ACC112 (cell line): ENCODE results near the gene PRSS57.
"Not testable (repeated sequence)": the region's sequence is repeated elsewhere in the genome, so short reads cannot be mapped to it uniquely, and the experiment has no call there.

Experiments used
- H2AFZ ChIP-seq: fragments of 200-600 bp; sonication (generic); one replicate; pipeline ENCODE4 v1.6.0; 2017; ENCODE audit warnings: antibody characterized with exemption, low read length; ENCODE audit not compliant: unreplicated experiment
- H3K27ac ChIP-seq: fragments of 200-600 bp; sonication (generic); 2 replicates; pipeline ENCODE4 v1.5.1; 2014; ENCODE audit warnings: low read depth, mild to moderate bottlenecking, antibody characterized with exemption, low read length, moderate library complexity
- H3K27me3 ChIP-seq: fragments of 200-600 bp; sonication (generic); 2 replicates; pipeline ENCODE4 v1.6.1; 2014; ENCODE audit warnings: mild to moderate bottlenecking, antibody characterized with exemption, low read length, moderate library complexity, mixed read lengths; ENCODE audit not compliant: insufficient read depth
- H3K36me3 ChIP-seq: fragments of 200-600 bp; sonication (generic); 2 replicates; pipeline ENCODE4 v1.6.1; 2016; ENCODE audit warnings: mild to moderate bottlenecking, antibody characterized with exemption, low read length, moderate library complexity, mixed read lengths; ENCODE audit not compliant: insufficient read depth
- H3K4me1 ChIP-seq: fragments of 200-600 bp; sonication (generic); one replicate; pipeline ENCODE4 v1.6.1; 2016; ENCODE audit warnings: low read length, mixed read lengths; ENCODE audit not compliant: insufficient read depth, unreplicated experiment, control insufficient read depth
- H3K4me3 ChIP-seq: fragments of 200-600 bp; sonication (generic); 2 replicates; pipeline ENCODE4 v1.5.1; 2014; ENCODE audit warnings: mild to moderate bottlenecking, low read depth, low read length
- H3K79me2 ChIP-seq: fragments of 200-600 bp; sonication (generic); one replicate; pipeline ENCODE4 v1.6.0; 2016; ENCODE audit warnings: low read length; ENCODE audit not compliant: control insufficient read depth, unreplicated experiment, insufficient read depth

Gene PRSS57

GRCh38 chr19:709196-709964 is 14.1 kb upstream of the PRSS57 start:
- no peak overlapping the region for H3K27ac ChIP-seq
- peaks cover 20% of the 10 kb centered on the region for H3K27me3 ChIP-seq
- H2AFZ ChIP-seq: no peak overlapping the region
- H3K79me2 ChIP-seq: no peaks in the 10 kb centered on the region
- no peaks in the 10 kb centered on the region for H3K4me1 ChIP-seq
- H3K36me3 ChIP-seq: no peaks in the 10 kb centered on the region
- peak overlapping the region; percentile 29; the same call in 1 of the 2 replicates for H3K4me3 ChIP-seq

- no peaks in the 10 kb centered on the region for H3K36me3 ChIP-seq
- peaks cover 20% of the 10 kb centered on the region for H3K27me3 ChIP-seq
- H3K4me3 ChIP-seq: peak within 1 kb of the TSS; percentile 29; the same call in 1 of the 2 replicates
- H3K27ac ChIP-seq: no peak within 1 kb of the TSS
- H3K79me2 ChIP-seq: no peaks in the 10 kb centered on the region
- no peaks in the 10 kb centered on the region for H3K4me1 ChIP-seq
- H2AFZ ChIP-seq: no peak within 1 kb of the TSS
Observed at GRCh38 chr19:708154-709143, 13.2 kb upstream of the PRSS57 start, which contains the start of gene PALM. Gene PALM, plus strand, starts transcription at chr19:708935. Its CDS starts 212 bp downstream, at chr19:709147.

GRCh38 chr19:704447-704741 is 9.1 kb upstream of the PRSS57 start:
- Histone ChIP-seq H3K36me3 (no peaks in the 10 kb centered on the region), H3K4me3 (no peak overlapping the region), H3K4me1 (no peaks in the 10 kb centered on the region), H3K79me2 (no peaks in the 10 kb centered on the region), H3K27me3 (peaks cover 10% of the 10 kb centered on the region), H2AFZ (no peak overlapping the region), H3K27ac (no peak overlapping the region)

GRCh38 chr19:703651-704446 is 8.6 kb upstream of the PRSS57 start:
- Histone ChIP-seq H3K79me2 (no peaks in the 10 kb centered on the region), H3K27ac (no peak overlapping the region), H2AFZ (no peak overlapping the region), H3K4me1 (no peaks in the 10 kb centered on the region), H3K36me3 (no peaks in the 10 kb centered on the region), H3K27me3 (peaks cover 9% of the 10 kb centered on the region; the same call in 1 of the 2 replicates), H3K4me3 (no peak overlapping the region)

GRCh38 chr19:703329-703650 is 8.0 kb upstream of the PRSS57 start:
- Histone ChIP-seq H2AFZ (no peak overlapping the region), H3K4me3 (no peak overlapping the region), H3K27me3 (peaks cover 6% of the 10 kb centered on the region; the same call in 1 of the 2 replicates), H3K4me1 (no peaks in the 10 kb centered on the region), H3K27ac (no peak overlapping the region), H3K79me2 (no peaks in the 10 kb centered on the region), H3K36me3 (no peaks in the 10 kb centered on the region)

- H3K79me2 ChIP-seq, H3K36me3 ChIP-seq, H3K27ac ChIP-seq, H2AFZ ChIP-seq, H3K27me3 ChIP-seq, H3K4me1 ChIP-seq, H3K4me3 ChIP-seq: not testable (repeated sequence)
Observed at GRCh38 chr19:702847-703246, 7.6 kb upstream of the PRSS57 start.

- not testable (repeated sequence) for H3K36me3 ChIP-seq, H3K4me3 ChIP-seq, H2AFZ ChIP-seq, H3K79me2 ChIP-seq, H3K27ac ChIP-seq, H3K4me1 ChIP-seq, H3K27me3 ChIP-seq
Observed at GRCh38 chr19:699885-700284, 4.6 kb upstream of the PRSS57 start.

- H3K27ac ChIP-seq, H3K4me1 ChIP-seq, H3K79me2 ChIP-seq, H3K4me3 ChIP-seq, H2AFZ ChIP-seq, H3K36me3 ChIP-seq: not testable (repeated sequence)
- peaks cover 12% of the 10 kb centered on the region; the same call in 1 of the 2 replicates for H3K27me3 ChIP-seq
Observed at GRCh38 chr19:698529-698928, 3.3 kb upstream of the PRSS57 start.

- Histone ChIP-seq H2AFZ (no peak overlapping the region), H3K27ac (no peak overlapping the region), H3K79me2 (no peaks in the 10 kb centered on the region), H3K27me3 (peaks cover 12% of the 10 kb centered on the region; the same call in 1 of the 2 replicates), H3K4me1 (no peaks in the 10 kb centered on the region), H3K36me3 (no peaks in the 10 kb centered on the region), H3K4me3 (no peak overlapping the region)
Observed at GRCh38 chr19:694481-695351, 536 bp downstream of the PRSS57 start.

GRCh38 chr19:690203-690602 is 5.0 kb downstream of the PRSS57 start:
- no peak overlapping the region for H3K27ac ChIP-seq
- no peaks in the 10 kb centered on the region for H3K36me3 ChIP-seq
- H2AFZ ChIP-seq: no peak overlapping the region
- no peaks in the 10 kb centered on the region for H3K79me2 ChIP-seq
- no peak overlapping the region for H3K4me3 ChIP-seq
- H3K27me3 ChIP-seq: peaks cover 7% of the 10 kb centered on the region; the same call in 1 of the 2 replicates
- H3K4me1 ChIP-seq: no peaks in the 10 kb centered on the region
